Common myeloid progenitor, CD34-positive (primary cell): Measurements from ENCODE around the gene ADAD1. TPM values are rescaled to one million over a fixed set of nuclear protein-coding genes. Genes with fewer than 3 reads are reported as not detected.

Source experiments
- CTCF ChIA-PET: fragments of 350-600 bp; sonication (Branson Sonifier 250); formaldehyde crosslinking; loops from one replicate; lab custom pipeline; 2021; ENCODE audit warnings: antibody characterized with exemption; lab: Charles Lee
- POLR2A ChIA-PET: fragments of 350-600 bp; sonication (Branson Sonifier 250); formaldehyde crosslinking; loops from one replicate; lab custom pipeline; 2021; ENCODE audit warnings: antibody characterized with exemption; lab: Charles Lee
- DNase-seq, 3 donors: peaks; one replicate each; pipeline versions ENCODE4 v3.0.0 to v3.0.0-alpha.2; 2013
- H3K27ac ChIP-seq, 2 experiments: 1 replicate in 1 of 2; 2 replicates in 1 of 2; pipeline ENCODE4 v1.7.0; 2013; ENCODE audit warnings: inconsistent platforms in 2 of 2, low read length in 2 of 2, mild to moderate bottlenecking in 2 of 2, low read depth in 1 of 2, moderate library complexity in 1 of 2; ENCODE audit not compliant: severe bottlenecking in 2 of 2, insufficient read depth in 1 of 2, poor library complexity in 1 of 2
- H3K27me3 ChIP-seq, 5 experiments: replicated peaks in 2 of 5; 1 replicate in 3 of 5; 2 replicates in 2 of 5; pipeline versions ENCODE4 v1.6.1 to v1.7.0; 2013; ENCODE audit warnings: low read length in 4 of 5, mild to moderate bottlenecking in 2 of 5, moderate library complexity in 2 of 5, inconsistent platforms in 1 of 5; ENCODE audit not compliant: insufficient read depth in 5 of 5, control insufficient read depth in 4 of 5
- H3K36me3 ChIP-seq, 4 experiments: 1 replicate in 2 of 4; 2 replicates in 2 of 4; pipeline versions ENCODE4 v1.6.1 to v1.7.0; 2013; ENCODE audit warnings: low read length in 3 of 4, control low read depth in 1 of 4, mild to moderate bottlenecking in 1 of 4; ENCODE audit not compliant: control insufficient read depth in 4 of 4, insufficient read depth in 4 of 4
- H3K4me1 ChIP-seq, 4 experiments: 1 replicate in 3 of 4; 2 replicates in 1 of 4; pipeline versions ENCODE4 v1.6.1 to v1.7.1; 2013; ENCODE audit warnings: low read length in 3 of 4, mild to moderate bottlenecking in 3 of 4, control low read depth in 1 of 4, inconsistent platforms in 1 of 4, moderate library complexity in 1 of 4; ENCODE audit not compliant: control insufficient read depth in 4 of 4, insufficient read depth in 4 of 4; ENCODE audit errors: control extremely low read depth in 1 of 4
- H3K4me3 ChIP-seq, 7 experiments: 1 replicate in 4 of 7; 2 replicates in 3 of 7; pipeline versions ENCODE4 v1.5.1 to v1.7.0; 2013; ENCODE audit warnings: mild to moderate bottlenecking in 7 of 7, low read length in 6 of 7, moderate library complexity in 6 of 7, inconsistent platforms in 2 of 7, low read depth in 2 of 7, control low read depth in 1 of 7; ENCODE audit not compliant: insufficient read depth in 4 of 7, control insufficient read depth in 1 of 7; ENCODE audit errors: extremely low read depth in 1 of 7
- H3K9me3 ChIP-seq, 5 experiments: 1 replicate in 4 of 5; 2 replicates in 1 of 5; pipeline versions ENCODE4 v1.6.1 to v1.7.1; 2013; ENCODE audit warnings: low read length in 4 of 5, mild to moderate bottlenecking in 2 of 5, inconsistent platforms in 1 of 5, low read depth in 1 of 5, moderate library complexity in 1 of 5; ENCODE audit not compliant: control insufficient read depth in 4 of 5, insufficient read depth in 2 of 5; ENCODE audit errors: control extremely low read depth in 1 of 5
- WGBS: methylation state at CpG from one replicate; pipeline ENCODE4 v1.1.5; 2013; ENCODE audit not compliant: insufficient coverage; 5-methylcytosine and 5-hydroxymethylcytosine counted together
- polyA plus RNA-seq: library from polyadenylated mRNA; unstranded; fragments of 120-200 nt; gene quantifications from one replicate; pipeline ENCODE4 v1.2.1, GENCODE V29; 2013

Gene ADAD1
- not detected for polyA plus RNA-seq

- ChIA-PET POLR2A (no interaction called here), CTCF (no interaction called here)
- WGBS = 97% methylated on average over 6 of the region's 7 CpGs
- peaks cover 0 to 3% (median 0%) of the 10 kb centered on the region in 5 experiments for H3K9me3 ChIP-seq
- H3K27ac ChIP-seq = no peak within 1 kb of the TSS
- no peaks in the 10 kb centered on the region for H3K4me1 ChIP-seq
- no peaks in the 10 kb centered on the region for H3K36me3 ChIP-seq
- no peak within 1 kb of the TSS for H3K4me3 ChIP-seq
- no peak for DNase-seq
- peaks cover 0 to 2% (median 0%) of the 10 kb centered on the region in 5 experiments for H3K27me3 ChIP-seq
Observed at GRCh38 chr4:122378711-122379110, at the start of gene ADAD1. TSS of gene ADAD1 (plus strand) at chr4:122379011. CDS start at chr4:122380070, 1,059 bp downstream.

- H3K36me3 ChIP-seq = peaks cover 12 to 38% (median 14%) of the 10 kb centered on the region in 4 experiments
- POLR2A ChIA-PET = no interaction called here
- peaks cover 0 to 1% (median 0%) of the 10 kb centered on the region in 5 experiments for H3K9me3 ChIP-seq
- no peak overlapping the region for H3K27ac ChIP-seq
- CTCF ChIA-PET = no interaction called here
- DNase-seq = peak in 1 of 3 donors; percentile 8
- whole genome bisulfite sequencing = no CpG with 5 or more reads among the region's 3 CpGs
- no peaks in the 10 kb centered on the region for H3K27me3 ChIP-seq
- H3K4me1 ChIP-seq = no peaks in the 10 kb centered on the region
- H3K4me3 ChIP-seq = no peak overlapping the region
Observed at GRCh38 chr4:122329876-122330565, 48.8 kb upstream of the ADAD1 start.

DNA sequence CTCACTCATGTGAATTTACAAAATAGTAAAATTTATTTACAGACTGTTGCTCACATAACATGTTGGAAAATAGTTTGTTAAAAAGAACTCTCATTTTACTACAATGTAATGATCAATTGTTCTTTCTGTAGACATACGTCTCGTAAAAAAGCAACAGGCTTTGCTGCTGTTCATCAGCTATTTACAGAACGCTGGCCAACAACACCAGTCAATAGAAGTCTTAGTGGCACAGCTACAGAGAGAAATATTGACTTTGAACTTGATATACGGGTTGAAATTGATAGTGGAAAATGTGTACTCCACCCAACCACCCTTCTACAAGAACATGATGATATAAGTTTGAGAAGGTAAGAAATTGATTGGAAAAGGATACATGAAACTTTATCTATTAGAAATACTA, 47.6 kb upstream of the ADAD1 start:
- Histone ChIP-seq H3K27ac (no peak overlapping the region), H3K4me1 (no peaks in the 10 kb centered on the region), H3K4me3 (no peak overlapping the region), H3K9me3 (peaks cover 0 to 1% (median 0%) of the 10 kb centered on the region in 5 experiments), H3K36me3 (peaks cover 12 to 44% (median 17%) of the 10 kb centered on the region in 4 experiments), H3K27me3 (no peaks in the 10 kb centered on the region)
- ChIA-PET CTCF (no interaction called here), POLR2A (no interaction called here)
- WGBS = no CpG with 5 or more reads among the region's 4 CpGs
- DNase-seq = no peak

GRCh38 chr4:122334828-122335227, 44.0 kb upstream of the ADAD1 start:
- POLR2A ChIA-PET = no interaction called here
- Histone ChIP-seq H3K27ac (no peak overlapping the region), H3K4me1 (no peaks in the 10 kb centered on the region), H3K36me3 (peaks cover 13 to 46% (median 16%) of the 10 kb centered on the region in 4 experiments), H3K9me3 (peaks cover 0 to 1% (median 0%) of the 10 kb centered on the region in 5 experiments), H3K27me3 (no peaks in the 10 kb centered on the region), H3K4me3 (no peak overlapping the region)
- no peak for DNase-seq
- CTCF ChIA-PET = no interaction called here

DNA sequence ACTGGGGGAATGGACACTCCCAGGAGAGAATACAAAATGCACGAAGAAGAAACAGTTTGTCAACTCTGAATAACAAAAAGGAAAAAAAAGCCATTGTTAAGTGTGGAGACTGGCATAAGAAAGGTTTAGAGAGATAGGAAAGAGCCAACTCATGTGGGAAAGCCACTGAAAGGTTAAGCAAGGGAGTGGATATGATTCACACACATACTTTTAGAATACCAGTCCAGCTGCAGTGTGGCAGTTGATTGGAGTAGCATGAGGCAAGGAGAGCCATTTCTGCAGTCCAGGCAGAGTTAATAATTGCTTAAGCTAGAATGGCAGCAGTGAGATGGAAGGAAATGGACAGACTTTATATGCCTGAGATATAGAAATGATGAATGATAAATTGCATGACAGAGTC, 36.9 kb upstream of the ADAD1 start:
- H3K4me3 ChIP-seq = no peak overlapping the region
- WGBS = 100% methylated on average over 1 of the region's 1 CpG
- no peak overlapping the region for H3K27ac ChIP-seq
- no peaks in the 10 kb centered on the region for H3K27me3 ChIP-seq
- H3K36me3 ChIP-seq = peaks cover 9 to 21% (median 13%) of the 10 kb centered on the region in 4 experiments
- ChIA-PET POLR2A (no interaction called here), CTCF (no interaction called here)
- H3K9me3 ChIP-seq = no peaks in the 10 kb centered on the region
- H3K4me1 ChIP-seq = no peaks in the 10 kb centered on the region
- no peak for DNase-seq

- no peak overlapping the region for H3K4me3 ChIP-seq
- no peaks in the 10 kb centered on the region for H3K4me1 ChIP-seq
- WGBS = 100% methylated on average over 1 of the region's 1 CpG
- ChIA-PET POLR2A (no interaction called here), CTCF (no interaction called here)
- no peak for DNase-seq
- H3K27ac ChIP-seq = no peak overlapping the region
- no peaks in the 10 kb centered on the region for H3K9me3 ChIP-seq
- peaks cover 22 to 42% (median 24%) of the 10 kb centered on the region in 4 experiments for H3K36me3 ChIP-seq
- H3K27me3 ChIP-seq = no peaks in the 10 kb centered on the region
Observed at GRCh38 chr4:122346036-122346435, 32.8 kb upstream of the ADAD1 start.

DNA sequence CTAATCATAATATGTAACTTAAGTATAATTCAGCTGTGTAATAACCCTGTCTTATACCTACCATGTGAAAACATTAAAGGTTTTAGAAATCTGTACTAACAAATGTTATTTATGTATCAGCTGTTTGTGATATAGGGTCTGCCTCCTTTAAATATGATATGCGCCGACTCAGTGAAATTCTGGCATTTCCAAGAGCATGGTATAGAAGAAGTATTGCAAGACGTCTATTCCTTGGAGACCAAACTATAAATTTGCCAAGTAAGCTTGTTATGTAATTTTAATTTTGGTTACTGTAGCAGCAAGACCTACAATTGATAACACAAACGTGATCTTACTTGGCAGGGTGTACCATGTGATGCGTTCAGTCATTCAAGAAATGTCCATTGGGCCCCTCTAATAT, 32.3 kb upstream of the ADAD1 start:
- H3K9me3 ChIP-seq = no peaks in the 10 kb centered on the region
- WGBS = 100% methylated on average over 3 of the region's 5 CpGs
- DNase-seq = no peak
- ChIA-PET POLR2A (no interaction called here), CTCF (no interaction called here)
- no peak overlapping the region for H3K27ac ChIP-seq
- H3K36me3 ChIP-seq = peaks cover 22 to 46% (median 24%) of the 10 kb centered on the region in 4 experiments
- H3K27me3 ChIP-seq = no peaks in the 10 kb centered on the region
- no peak overlapping the region for H3K4me3 ChIP-seq
- H3K4me1 ChIP-seq = no peaks in the 10 kb centered on the region
